RPMI7951 (cell line): ENCODE data around the gene COMT. TPM values are rescaled to one million over a fixed set of nuclear protein-coding genes. Genes with fewer than 3 reads are reported as not detected.
A peak's percentile ranks its signal among the peaks of the same experiment; 100 is the strongest.
"Not testable (repeated sequence)": the region's sequence is repeated elsewhere in the genome, so short reads cannot be mapped to it uniquely, and the experiment has no call there.

Experiments
- DNase-seq: peaks from one replicate; pipeline ENCODE4 v3.0.0-alpha.2; 2012; ENCODE audit warnings: low read depth
- total RNA-seq: library from RNA; depleted of rRNA; stranded (reverse); fragments of >200 nt; shearing (Covaris generic); gene quantifications from 2 replicates; pipeline ENCODE4 v1.2.3, GENCODE V29; 2014; rRNA removed

The COMT gene
- 125 and 152 TPM in 2 replicates for total RNA-seq

DNA sequence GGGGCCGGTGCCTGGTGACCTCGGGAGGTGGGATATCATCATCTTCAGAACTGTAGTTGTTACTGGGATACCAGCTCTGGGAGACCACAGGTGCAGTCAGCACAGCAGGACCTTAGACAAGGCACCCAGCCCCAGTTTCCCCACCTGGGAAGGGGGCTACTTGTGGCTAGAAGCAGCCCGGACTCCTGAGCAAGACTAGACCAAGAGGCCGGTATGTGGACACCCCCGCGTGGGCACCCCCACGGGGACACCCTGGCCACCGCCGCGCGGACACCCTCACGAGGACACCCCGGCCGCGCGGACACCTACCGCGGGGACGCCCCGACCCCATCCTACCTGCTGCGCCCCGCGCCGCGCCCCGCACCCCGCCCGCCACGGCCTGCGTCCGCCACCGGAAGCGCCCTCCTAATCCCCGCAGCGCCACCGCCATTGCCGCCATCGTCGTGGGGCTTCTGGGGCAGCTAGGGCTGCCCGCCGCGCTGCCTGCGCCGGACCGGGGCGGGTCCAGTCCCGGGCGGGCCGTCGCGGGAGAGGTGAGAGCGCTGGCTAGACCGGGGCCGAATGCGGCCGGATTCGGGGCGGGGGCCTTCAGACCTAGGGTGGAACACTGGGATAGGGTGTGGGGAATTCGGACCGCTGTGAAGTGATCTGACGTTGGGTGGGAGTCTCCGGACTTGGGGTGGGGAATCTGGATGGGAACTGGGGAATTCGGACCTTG lies at the start of gene COMT, which contains the start of gene TXNRD2:
TSS of gene COMT (plus strand) at position 408 of the 718 bp plus-strand sequence. CDS start 20,755 bp downstream, outside the sequence.
TSS of gene TXNRD2 (minus strand) at position 454 of the 718 bp plus-strand sequence. CDS start at position 439, 15 bp downstream.
- peak; percentile 68 for DNase-seq

DNA sequence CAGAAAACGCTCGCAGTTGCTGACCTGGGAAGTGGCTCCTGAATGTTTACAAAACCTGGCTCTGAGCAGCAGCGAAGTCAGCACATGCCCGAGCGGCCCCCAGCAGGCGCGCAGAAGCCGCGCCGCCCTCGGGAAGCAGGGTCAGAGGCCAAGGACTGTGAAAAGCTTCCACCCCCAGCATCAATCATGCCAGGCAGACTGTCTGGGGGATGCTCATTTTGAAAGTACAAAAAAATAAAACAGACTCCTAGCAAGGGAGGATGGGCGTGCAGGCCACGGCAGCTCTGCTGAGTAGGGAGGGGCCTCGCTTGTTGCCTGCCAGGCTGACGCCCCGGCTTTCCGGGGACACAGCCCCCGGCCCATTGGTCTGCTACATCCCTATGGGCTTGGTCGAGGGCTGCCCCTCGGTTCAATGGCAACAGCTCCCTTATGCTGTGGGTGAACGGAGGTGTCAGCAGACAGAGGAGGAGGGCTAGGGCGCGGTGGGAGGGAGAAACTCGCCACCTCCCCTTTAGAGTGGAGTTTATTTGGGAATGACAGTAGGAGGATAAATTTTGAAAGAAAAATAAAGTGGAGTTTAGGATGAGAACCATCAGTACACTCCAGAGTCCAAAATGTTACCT lies 49.2 kb upstream of the COMT start:
- DNase-seq: no peak

- DNase-seq: no peak
Measured at GRCh38 chr22:19892925-19893324, 48.6 kb upstream of the COMT start.

GRCh38 chr22:19893363-19893762 lies 48.2 kb upstream of the COMT start:
- no peak for DNase-seq

GRCh38 chr22:19895160-19895849 lies 46.3 kb upstream of the COMT start:
- no peak for DNase-seq

DNA sequence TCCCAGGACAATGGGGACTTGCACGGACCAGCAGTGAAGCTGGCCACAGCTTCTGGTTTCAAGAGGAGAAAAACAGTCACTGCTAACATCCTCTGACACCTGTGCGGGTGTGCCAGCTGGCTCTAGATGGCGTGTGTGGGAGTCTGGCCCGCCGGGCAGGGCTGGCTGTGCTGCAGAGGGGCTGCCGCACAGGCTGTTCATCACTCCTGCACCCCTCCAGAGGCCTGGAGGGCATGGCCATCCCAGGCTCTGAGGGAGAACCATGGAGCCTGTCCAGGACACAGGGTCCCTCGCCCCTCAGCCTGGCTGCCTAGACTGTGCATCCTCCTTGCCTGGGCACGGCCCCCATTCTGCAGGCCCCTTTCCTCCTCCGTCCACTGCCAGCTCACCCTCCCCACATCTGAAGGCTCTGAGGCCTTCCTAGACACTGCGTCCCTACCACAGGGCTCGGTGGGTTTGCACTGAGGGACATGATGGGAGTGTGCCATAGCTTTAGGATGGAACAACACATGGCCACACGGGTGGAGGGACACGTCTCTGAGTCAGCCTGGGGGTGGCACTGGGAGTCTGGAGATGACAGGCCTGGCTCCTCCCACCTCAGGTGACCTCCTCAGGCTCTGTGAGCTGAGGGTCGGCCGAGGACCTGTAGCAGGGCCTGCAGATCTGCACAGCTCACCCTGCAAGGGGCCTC lies 44.8 kb upstream of the COMT start:
- DNase-seq: no peak

DNA sequence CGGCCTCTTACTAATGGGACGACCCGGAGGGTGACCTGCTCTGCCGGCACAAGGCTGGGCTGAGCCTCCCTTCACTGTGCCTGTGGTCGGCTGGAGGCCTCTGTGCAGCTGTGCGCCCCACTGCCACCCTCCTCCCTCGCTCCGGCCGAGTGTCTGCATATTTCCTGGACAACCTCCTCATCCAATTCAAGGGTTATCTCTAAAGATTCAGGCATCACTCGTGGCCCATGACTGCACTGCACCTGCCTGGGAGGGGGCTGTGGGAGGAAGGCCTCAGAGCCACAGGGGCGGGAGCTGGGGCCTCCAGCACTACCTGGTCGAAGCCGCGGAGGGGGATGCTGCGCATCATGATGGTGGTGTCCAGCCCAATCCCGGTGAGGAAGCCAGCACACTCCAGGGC lies 43.8 kb upstream of the COMT start:
- no peak for DNase-seq

- DNase-seq: no peak
Measured at GRCh38 chr22:19898145-19898544, 43.4 kb upstream of the COMT start.

- no peak for DNase-seq
Measured at GRCh38 chr22:19898831-19899567, 42.6 kb upstream of the COMT start.

- no peak for DNase-seq
Measured at GRCh38 chr22:19900707-19901436, 40.7 kb upstream of the COMT start.

- no peak for DNase-seq
Measured at GRCh38 chr22:19901577-19902244, 39.9 kb upstream of the COMT start.

GRCh38 chr22:19902245-19902715 lies 39.3 kb upstream of the COMT start:
- DNase-seq: no peak

- no peak for DNase-seq
Measured at GRCh38 chr22:19903031-19903430, 38.5 kb upstream of the COMT start.

DNA sequence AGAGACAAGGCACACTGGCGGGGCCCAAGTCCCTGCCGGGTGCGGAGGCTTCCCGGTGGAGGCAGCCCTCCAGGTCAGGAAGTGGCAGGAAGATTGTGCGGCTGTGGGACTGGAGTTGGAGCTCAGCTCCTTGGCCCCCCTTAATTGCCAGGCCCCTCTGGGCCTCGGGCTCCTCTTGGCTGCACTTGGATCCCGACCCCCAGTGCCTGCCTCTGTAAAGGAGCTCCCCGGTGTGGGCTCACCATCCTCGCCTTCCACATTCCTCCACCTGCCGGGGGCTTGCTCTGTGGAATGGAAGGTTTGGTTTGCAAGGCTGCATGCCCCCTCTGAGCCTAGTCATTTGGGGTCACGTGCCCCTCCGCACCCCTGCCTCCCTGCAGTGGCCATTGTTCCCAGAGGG lies 38.1 kb upstream of the COMT start:
- no peak for DNase-seq

DNA sequence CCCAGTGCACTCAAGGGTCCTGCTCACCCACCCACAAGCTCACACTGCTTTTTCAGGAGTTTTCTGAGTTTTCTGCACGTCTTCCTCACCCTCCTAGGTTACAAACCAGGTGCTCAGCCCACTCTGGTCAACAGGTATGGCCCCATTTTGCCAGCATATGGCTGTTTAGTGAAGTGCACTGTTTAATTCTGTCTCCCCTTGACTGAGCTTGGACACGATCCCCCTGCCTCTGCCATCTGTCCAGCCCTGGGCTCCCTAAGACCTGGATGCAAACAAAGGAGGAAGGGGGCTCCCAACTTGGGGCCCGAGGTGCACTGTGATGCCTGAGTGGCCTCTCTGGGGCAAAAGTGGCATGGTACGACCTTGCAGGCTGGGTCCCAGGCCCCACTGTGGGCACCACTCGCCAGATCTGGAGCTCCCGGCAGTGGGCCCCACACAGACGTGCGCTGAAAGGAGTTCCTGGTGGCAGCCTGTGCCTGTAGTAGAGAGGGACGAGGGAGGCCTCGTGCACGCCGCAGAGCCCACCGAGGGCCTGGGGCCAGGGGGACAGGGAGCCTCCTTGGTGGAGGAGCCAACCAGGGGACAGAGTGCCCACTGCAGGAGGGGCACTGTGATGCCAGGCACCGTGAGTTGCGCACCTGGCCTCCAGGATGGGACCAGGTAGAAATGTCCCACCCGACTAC lies 37.3 kb upstream of the COMT start:
- no peak for DNase-seq

DNA sequence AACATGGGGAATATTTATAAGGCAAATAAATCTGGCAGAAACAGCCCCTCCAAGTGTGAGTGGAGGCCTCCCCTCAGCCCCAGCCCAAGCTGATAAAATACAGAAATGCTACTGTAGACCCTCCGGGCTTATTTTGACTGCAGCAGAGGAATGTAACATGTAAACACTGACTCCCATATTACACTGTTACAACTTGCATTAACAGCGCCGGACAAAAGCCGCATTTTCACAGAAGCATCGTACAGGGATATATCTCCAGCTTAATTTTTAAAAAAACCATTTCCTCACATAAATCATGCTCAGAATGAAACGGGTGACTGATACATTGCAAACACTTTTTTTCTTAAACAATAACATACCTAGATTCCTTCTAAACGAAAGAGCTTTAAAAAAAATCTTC lies 36.6 kb upstream of the COMT start:
- no peak for DNase-seq

DNA sequence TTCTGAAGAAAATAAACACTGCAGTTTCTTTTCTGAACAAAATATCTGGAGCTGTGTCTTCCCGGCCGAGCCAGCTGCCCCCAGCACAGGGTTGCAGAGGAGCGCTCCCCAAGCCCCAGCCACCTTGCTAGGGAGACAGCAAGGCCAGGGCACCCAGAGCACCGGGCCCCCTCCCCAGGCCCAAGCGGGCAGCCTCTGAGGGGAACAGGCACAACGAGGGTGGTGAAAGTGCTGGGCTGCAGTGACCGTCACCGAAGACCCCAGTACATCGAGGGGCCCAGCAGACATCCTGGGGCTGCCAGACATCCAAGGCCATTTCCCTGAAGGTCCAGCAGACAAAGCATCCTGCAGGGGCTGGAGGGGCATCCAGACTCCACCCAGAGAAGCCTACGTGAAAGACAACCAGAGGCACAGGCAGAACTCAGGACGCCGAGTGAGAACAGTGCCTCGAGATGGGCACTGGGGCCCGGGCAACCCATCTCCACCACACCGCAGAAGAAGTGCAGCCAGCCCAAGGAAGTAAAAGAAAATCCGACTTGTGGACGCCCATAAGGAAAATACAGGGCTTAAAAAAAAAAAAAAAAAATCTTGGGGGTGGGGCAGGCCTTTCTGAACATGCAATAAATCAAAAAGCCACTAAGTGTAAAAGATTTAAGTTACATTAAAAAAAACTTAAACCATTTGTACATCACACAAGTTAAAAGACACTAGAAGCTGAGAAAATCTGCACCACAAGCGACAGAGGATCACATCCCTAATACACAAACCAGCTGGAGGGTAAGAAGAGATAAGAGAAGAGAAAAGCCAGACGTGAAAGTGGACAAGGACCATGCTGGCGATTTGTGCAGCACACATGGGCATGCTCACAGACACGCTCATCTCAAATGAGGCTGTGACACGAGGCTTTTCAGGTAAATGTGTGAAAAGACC lies 36.0 kb upstream of the COMT start:
- DNase-seq: no peak

- not testable (repeated sequence) for DNase-seq
Measured at GRCh38 chr22:19906864-19907263, 34.7 kb upstream of the COMT start.
